Activated T-helper 9 cell treated with anti-CD3 and anti-CD28 coated beads, Interleukin-2, amount 50 U/mL, for 16 hours (primary cell): Measurements from ENCODE around the gene GSTO1.

ENCODE experiments used
- DNase-seq: peaks from one replicate; pipeline ENCODE4 v3.0.0-alpha.2; 2020; ENCODE audit warnings: low read depth

Gene GSTO1

GRCh38 chr10:104304927-104305326, 50.2 kb downstream of the GSTO1 start:
- DNase-seq: no peak

DNA sequence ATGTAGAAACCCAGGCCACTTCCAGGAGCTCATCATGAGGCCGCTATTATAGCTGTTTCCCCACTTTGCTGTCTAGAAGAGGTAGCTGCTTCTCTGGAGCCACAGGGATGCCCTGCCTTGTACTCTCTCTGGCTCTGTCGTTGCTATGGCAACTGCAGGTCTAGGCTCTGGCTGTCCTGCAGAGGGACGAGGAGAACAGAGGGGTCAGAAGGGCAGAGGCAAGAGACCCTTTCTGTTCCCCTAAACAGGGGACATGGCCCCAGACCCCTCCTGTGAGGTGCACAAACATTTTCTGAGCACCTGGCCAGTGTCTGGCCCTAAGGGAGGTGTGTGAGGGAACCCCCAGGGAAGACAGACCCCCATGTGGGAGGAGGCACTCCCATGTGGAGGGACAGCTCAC, 52.2 kb downstream of the GSTO1 start:
- no peak for DNase-seq

GRCh38 chr10:104307576-104308438, 53.1 kb downstream of the GSTO1 start:
- DNase-seq: no peak

DNA sequence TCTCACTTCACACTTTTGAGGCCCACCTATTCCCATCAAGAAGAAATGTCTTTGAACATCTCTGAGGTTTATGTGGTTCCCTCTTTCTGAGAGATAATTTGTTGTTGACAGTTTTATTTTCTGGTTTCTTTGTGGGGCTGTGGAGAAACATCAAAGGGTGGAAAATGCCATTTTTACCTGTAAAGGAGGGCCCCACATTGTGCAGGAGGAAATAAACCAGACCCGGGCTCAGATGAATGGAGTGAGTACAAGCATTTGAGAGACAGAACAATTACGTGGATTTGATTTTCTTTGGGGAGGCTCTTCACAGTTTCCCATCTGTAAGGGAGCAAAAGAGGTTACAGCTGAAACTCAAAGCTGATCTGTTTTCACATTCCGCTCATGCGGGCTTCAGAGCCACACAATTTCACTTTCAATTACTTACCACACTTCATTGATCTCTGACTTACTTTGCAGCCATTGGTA, 53.8 kb downstream of the GSTO1 start:
- no peak for DNase-seq

DNA sequence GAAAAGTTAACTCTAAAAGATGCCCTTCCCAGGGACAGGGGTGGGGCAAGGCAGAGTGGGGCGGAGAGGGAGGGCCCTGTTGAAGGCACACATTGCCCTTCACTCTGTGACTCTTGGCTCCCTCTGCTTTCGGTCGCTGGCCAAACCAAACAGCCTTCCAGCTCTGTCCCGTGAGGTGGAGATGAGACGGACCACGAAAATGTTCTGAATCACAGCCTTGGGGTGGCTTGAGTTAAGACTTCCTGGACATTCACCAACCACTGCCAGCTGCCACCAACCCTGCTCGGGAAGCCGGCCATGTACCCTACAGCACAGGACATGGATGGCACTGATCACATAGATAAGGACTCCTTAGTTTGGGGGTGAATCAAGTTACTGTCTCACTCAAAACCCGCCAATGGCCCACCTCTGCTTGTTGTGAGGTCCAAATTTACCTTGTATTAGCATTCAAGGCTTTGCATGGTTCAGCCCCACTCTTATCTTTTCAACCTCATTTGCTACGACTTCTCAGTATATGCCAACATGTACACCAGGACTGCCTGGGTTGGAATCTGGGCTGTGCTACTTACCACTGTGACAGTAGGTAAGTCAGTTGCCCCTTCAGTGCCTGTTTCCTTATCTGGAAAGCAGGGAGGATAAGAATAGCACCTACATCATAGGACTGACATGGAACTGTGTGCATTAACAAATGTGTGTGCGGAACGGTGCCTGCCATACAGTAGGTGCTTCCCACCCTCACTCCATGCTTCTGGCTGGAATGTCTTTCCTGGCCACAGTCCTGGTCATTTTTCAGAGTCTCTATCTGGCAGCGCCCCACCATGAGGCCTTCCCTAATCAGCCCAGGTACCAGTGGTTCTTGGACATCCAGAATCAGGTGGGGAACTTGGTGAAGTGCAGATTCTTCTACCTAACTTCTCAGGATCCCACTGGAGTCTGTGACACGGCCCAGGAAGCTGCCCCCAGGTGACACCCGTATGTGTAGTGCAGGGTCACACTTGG, 55.6 kb downstream of the GSTO1 start:
- no peak for DNase-seq

GRCh38 chr10:104311184-104311720, 56.6 kb downstream of the GSTO1 start:
- DNase-seq: no peak

- DNase-seq: no peak
Observed at GRCh38 chr10:104314591-104315485, 60.1 kb downstream of the GSTO1 start.

GRCh38 chr10:104315486-104315921, 60.8 kb downstream of the GSTO1 start:
- DNase-seq: no peak

DNA sequence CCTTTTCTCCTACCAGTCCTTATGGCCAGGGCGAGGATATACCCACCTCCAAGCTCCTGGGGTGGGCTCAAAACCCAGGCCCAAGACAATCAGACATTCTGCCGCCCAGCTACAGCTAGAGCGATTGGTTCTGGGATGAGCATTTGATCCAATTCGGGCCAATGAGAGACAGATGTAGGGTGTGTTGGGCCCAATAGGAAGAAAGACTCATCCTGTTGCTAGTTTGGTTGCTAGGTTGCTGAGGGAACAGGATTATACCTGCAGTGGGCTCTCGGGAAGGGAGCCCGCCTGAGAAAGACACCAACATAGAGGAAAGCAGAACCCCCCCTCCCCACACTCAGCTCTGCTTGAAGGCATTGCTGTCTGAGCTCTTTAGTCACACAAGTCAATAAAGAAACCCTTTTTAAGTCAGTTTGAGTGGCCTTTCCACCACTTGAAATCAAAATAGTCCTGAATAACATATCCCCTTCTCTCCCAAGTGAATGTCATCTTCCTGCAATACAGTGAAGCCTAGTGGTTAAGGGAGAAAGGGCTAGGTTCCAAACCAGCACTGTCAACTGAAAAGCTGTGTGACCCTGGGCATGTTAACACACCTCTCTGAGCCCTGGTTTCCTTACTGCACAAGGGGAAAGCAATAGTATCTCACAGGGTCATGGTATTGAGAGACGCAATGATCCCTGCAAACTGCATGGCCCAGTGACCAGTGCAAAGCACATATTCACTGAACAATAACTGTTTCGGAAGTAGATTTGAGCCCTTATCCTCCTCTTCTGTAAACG, 61.8 kb downstream of the GSTO1 start:
- no peak for DNase-seq
